HCT116 (cell line): Measurements from ENCODE around the gene TBX3. TPM values are rescaled to one million over a fixed set of nuclear protein-coding genes. Genes with fewer than 3 reads are reported as not detected.

Experiments used
- ATAC-seq: fragments of 200-7000 bp; cut with Tn5 transposase; 2 replicates; pipeline ENCODE4 v1.9.1; 2020; ENCODE audit warnings: mild to moderate bottlenecking, moderate library complexity
- BruUV-seq: library from RNA; stranded (reverse); fragments of 400-500 nt; replicated peaks from 2 replicates; lab custom pipeline; 2021; lab: Mats Ljungman, UMichigan
- CTCF ChIA-PET: fragments of 300-600 bp; sonication (Branson Sonifier 250); formaldehyde crosslinking; loops from one replicate; lab custom pipeline; 2021; ENCODE audit warnings: antibody characterized with exemption; lab: Charles Lee
- POLR2A ChIA-PET: fragments of 300-600, 350-600 bp; sonication (Branson Sonifier 250); formaldehyde crosslinking; loops from one replicate; lab custom pipeline; 2021; ENCODE audit warnings: antibody characterized with exemption; lab: Charles Lee
- RAD21 ChIA-PET, 2 experiments: fragments of 300-600 bp; sonication (Branson Sonifier 250); formaldehyde crosslinking; loops; one replicate each; lab custom pipeline; 2023; ENCODE audit warnings: low total read pairs in 2 of 2; ENCODE audit not compliant: uncharacterized antibody in 2 of 2, unreplicated experiment in 2 of 2, low non-redundant PET in 1 of 2; lab: Charles Lee
- DNase-seq: peaks from one replicate; pipeline ENCODE4 v3.0.0-alpha.2; 2010; ENCODE audit warnings: low read depth, low spot score
- H2AFZ ChIP-seq: fragments of 200-600 bp; shearing (Covaris generic), sonication (generic); 2 replicates; pipeline ENCODE4 v1.6.1; 2017; ENCODE audit warnings: low read depth, mixed run types, mixed read lengths, antibody characterized with exemption, low read length; ENCODE audit not compliant: poor library complexity, severe bottlenecking
- H3K27ac ChIP-seq: 2 replicates; pipeline ENCODE4 v1.5.1; 2012; ENCODE audit warnings: low read depth, low read length
- H3K27me3 ChIP-seq: fragments of 200-600 bp; sonication (generic); 2 replicates; pipeline ENCODE4 v1.6.1; 2016; ENCODE audit warnings: mixed run types, low read length, mixed read lengths; ENCODE audit not compliant: insufficient read depth
- H3K36me3 ChIP-seq, 2 experiments: fragments of 200-500 bp in 1 of 2; fragments of 200-600 bp in 1 of 2; sonication (Bioruptor generic) in 1 of 2; sonication (generic) in 1 of 2; 2 replicates each; pipeline versions ENCODE4 v1.5.1 to v1.6.1; 2014 to 2016; ENCODE audit warnings: low read length in 2 of 2, inconsistent platforms in 1 of 2, mixed read lengths in 1 of 2, mixed run types in 1 of 2; ENCODE audit not compliant: insufficient read depth in 2 of 2, control insufficient read depth in 1 of 2
- H3K4me1 ChIP-seq, 2 experiments: fragments of 200-600 bp in 1 of 2; sonication (generic) in 1 of 2; 2 replicates each; pipeline versions ENCODE4 v1.5.1 to v1.6.1; 2012 to 2017; ENCODE audit warnings: low read length in 2 of 2, inconsistent platforms in 1 of 2, mild to moderate bottlenecking in 1 of 2, mixed read lengths in 1 of 2, mixed run types in 1 of 2, moderate library complexity in 1 of 2; ENCODE audit not compliant: insufficient read depth in 2 of 2, control insufficient read depth in 1 of 2
- H3K4me2 ChIP-seq: fragments of 200-600 bp; sonication (generic); 2 replicates; pipeline ENCODE4 v1.6.1; 2017; ENCODE audit warnings: mixed run types, low read length, mixed read lengths
- H3K4me3 ChIP-seq, 2 experiments: fragments of 200-600 bp in 1 of 2; sonication (generic) in 1 of 2; replicated peaks in 1 of 2; 2 replicates each; pipeline ENCODE4 v1.5.1; 2011 to 2016; ENCODE audit warnings: low read length in 2 of 2, control low read depth in 1 of 2, low read depth in 1 of 2, mild to moderate bottlenecking in 1 of 2, mixed read lengths in 1 of 2, mixed run types in 1 of 2
- H3K79me2 ChIP-seq: fragments of 200-600 bp; sonication (generic); 2 replicates; pipeline ENCODE4 v1.6.1; 2017; ENCODE audit warnings: mild to moderate bottlenecking, mixed run types, low read length, moderate library complexity, mixed read lengths; ENCODE audit not compliant: insufficient read depth
- H3K9ac ChIP-seq: fragments of 200-600 bp; sonication (generic); 2 replicates; pipeline ENCODE4 v1.6.1; 2016; ENCODE audit warnings: low read length, mixed read lengths
- H3K9me2 ChIP-seq: fragments of 200-600 bp; sonication (generic), shearing (Covaris generic); 2 replicates; pipeline ENCODE4 v1.6.1; 2017; ENCODE audit warnings: mixed run types, mild to moderate bottlenecking, moderate library complexity; ENCODE audit not compliant: insufficient read depth
- H3K9me3 ChIP-seq, 2 experiments: fragments of 200-500 bp in 1 of 2; fragments of 200-600 bp in 1 of 2; sonication (Bioruptor generic) in 1 of 2; sonication (generic) in 1 of 2; 2 replicates each; pipeline ENCODE4 v1.6.1; 2014 to 2017; ENCODE audit warnings: low read length in 2 of 2, mixed read lengths in 2 of 2, inconsistent platforms in 1 of 2, low read depth in 1 of 2, mild to moderate bottlenecking in 1 of 2, mixed run types in 1 of 2, moderate library complexity in 1 of 2; ENCODE audit not compliant: control insufficient read depth in 1 of 2, insufficient read depth in 1 of 2
- H4K20me1 ChIP-seq: fragments of 200-600 bp; sonication (generic), shearing (Covaris generic); 2 replicates; pipeline ENCODE4 v1.6.1; 2017; ENCODE audit warnings: mixed run types, mild to moderate bottlenecking, moderate library complexity; ENCODE audit not compliant: insufficient read depth
- CBX3 ChIP-seq: IDR thresholded peaks from 2 replicates; pipeline ENCODE4 v1.6.1; 2012; ENCODE audit warnings: low read depth
- CEBPB ChIP-seq: IDR thresholded peaks from 2 replicates; pipeline ENCODE4 v1.6.1; 2012; ENCODE audit warnings: low read depth
- EGR1 ChIP-seq: IDR thresholded peaks from 2 replicates; pipeline ENCODE4 v1.6.1; 2012; ENCODE audit warnings: low read depth
- EZH2 ChIP-seq: fragments of 200-600 bp; sonication (generic); IDR thresholded peaks from 2 replicates; pipeline ENCODE4 v1.6.1; 2017; ENCODE audit warnings: antibody characterized with exemption, mixed run types
- EZH2phosphoT487 ChIP-seq: fragments of 200-600 bp; IDR thresholded peaks from 2 replicates; pipeline ENCODE4 v1.6.1; 2018; ENCODE audit warnings: antibody characterized with exemption, borderline replicate concordance
- FOSL1 ChIP-seq: IDR thresholded peaks from 2 replicates; pipeline ENCODE4 v1.6.1; 2012; ENCODE audit warnings: low read depth
- JUND ChIP-seq: IDR thresholded peaks from 2 replicates; pipeline ENCODE4 v1.6.1; 2012
- MAX ChIP-seq: IDR thresholded peaks from 2 replicates; pipeline ENCODE4 v1.6.1; 2012
- POLR2A ChIP-seq: IDR thresholded peaks from 2 replicates; pipeline ENCODE4 v1.7.0; 2011; ENCODE audit warnings: borderline replicate concordance; ENCODE audit not compliant: insufficient read depth, insufficient read length; ENCODE audit errors: extremely low read depth
- RAD21 ChIP-seq: IDR thresholded peaks from 2 replicates; pipeline ENCODE4 v1.6.1; 2012; ENCODE audit warnings: low read depth, mild to moderate bottlenecking
- SP1 ChIP-seq: IDR thresholded peaks from 2 replicates; pipeline ENCODE4 v1.6.1; 2012; ENCODE audit warnings: low read depth
- SRF ChIP-seq: IDR thresholded peaks from 2 replicates; pipeline ENCODE4 v1.6.1; 2012; ENCODE audit warnings: low read depth
- TCF7L2 ChIP-seq: IDR thresholded peaks from 2 replicates; pipeline ENCODE4 v1.7.0; 2011; ENCODE audit warnings: borderline replicate concordance, inconsistent platforms; ENCODE audit not compliant: insufficient read depth, insufficient read length; ENCODE audit errors: extremely low read depth
- ZFX ChIP-seq: fragments of 450-650 bp; IDR thresholded peaks from 2 replicates; pipeline ENCODE4 v1.6.1; 2017
- ZNF274 ChIP-seq: fragments of 200-500 bp; sonication (Bioruptor generic); IDR thresholded peaks from 2 replicates; pipeline ENCODE4 v1.6.1; 2014; ENCODE audit warnings: mild to moderate bottlenecking, low read depth, low read length, inconsistent platforms
- intact Hi-C: fragments of 100-400 bp; cut with micrococcal nuclease; formaldehyde crosslinking; loops from 2 replicates; pipeline ENCODE4 v1.10.0; 2022
- total RNA-seq: library from RNA; stranded (reverse); gene quantifications from one replicate; pipeline ENCODE4 v1.2.1, GENCODE V29; 2021; ENCODE audit not compliant: unreplicated experiment
- TF ChIP-seq, protein P1 (sequence below), 3 experiments: fragments of 200-600 bp in 1 of 3; sonication (generic) in 1 of 3; IDR thresholded peaks in 2 of 3; conservative IDR thresholded peaks in 1 of 3; 2 replicates each; pipeline ENCODE4 v1.5.1; 2012 to 2017; ENCODE audit warnings: low read depth in 2 of 3, low read length in 2 of 3, antibody characterized with exemption in 1 of 3, borderline replicate concordance in 1 of 3, control low read depth in 1 of 3, mild to moderate bottlenecking in 1 of 3, mixed read lengths in 1 of 3, mixed run types in 1 of 3, moderate library complexity in 1 of 3; ENCODE audit not compliant: insufficient read depth in 1 of 3
- TF ChIP-seq, protein P2 (sequence below): IDR thresholded peaks from 2 replicates; pipeline ENCODE4 v1.6.1; 2011; ENCODE audit warnings: mild to moderate bottlenecking, low read length, moderate library complexity; ENCODE audit not compliant: insufficient replicate concordance; ENCODE audit errors: extremely low read depth

TBX3 gene
- total RNA-seq, 1 experiment from 2014 or later = 12.8 TPM

DNA sequence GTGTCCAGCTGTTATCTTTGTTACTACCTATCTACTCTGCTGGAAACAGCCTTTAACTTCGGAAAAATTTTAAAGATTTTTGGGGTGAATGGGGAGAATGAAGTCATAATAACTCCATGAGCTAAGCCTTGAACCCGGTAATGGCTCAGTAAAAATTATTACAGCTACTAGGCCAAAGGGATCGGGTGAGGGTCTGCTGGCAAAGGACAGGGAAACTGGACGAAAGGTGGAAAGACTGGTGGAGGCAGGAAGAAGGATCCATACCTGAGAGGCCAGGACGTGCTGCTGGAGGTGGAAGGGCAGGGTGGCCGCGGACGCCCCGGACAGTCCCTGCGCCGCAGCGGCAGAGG is 10.1 kb downstream of the TBX3 start:
- H3K4me1 ChIP-seq = no peaks in the 10 kb centered on the region
- no peak overlapping the region for H2AFZ ChIP-seq
- POLR2A ChIA-PET = interaction anchor here (1.2 kb wide), 1 partner anchor 10 kb away, joined by 3 read pairs; the partner anchor contains the start of gene TBX3
- DNase-seq = no peak
- H3K27me3 ChIP-seq = no peaks in the 10 kb centered on the region
- no peaks in the 10 kb centered on the region for H4K20me1 ChIP-seq
- peaks cover 3 to 16% of the 10 kb centered on the region in 2 experiments; a peak in 2 of 4 replicates for H3K36me3 ChIP-seq
- no peak overlapping the region for H3K9ac ChIP-seq
- TF ChIP-seq SRF (no peak), CEBPB (no peak), RAD21 (no peak), ZFX (no peak)
- no peaks in the 10 kb centered on the region for H3K9me3 ChIP-seq
- CTCF ChIA-PET = no interaction called here
- no peaks in the 10 kb centered on the region for H3K9me2 ChIP-seq
- no peak overlapping the region for H3K4me2 ChIP-seq
- H3K4me3 ChIP-seq = no peak overlapping the region
- intact Hi-C loops = no loop called here
- no peaks in the 10 kb centered on the region for H3K79me2 ChIP-seq
- RAD21 ChIA-PET = no interaction called here
- no TSS peak for BruUV-seq
- ATAC-seq = no peak
- H3K27ac ChIP-seq = no peak overlapping the region

DNA sequence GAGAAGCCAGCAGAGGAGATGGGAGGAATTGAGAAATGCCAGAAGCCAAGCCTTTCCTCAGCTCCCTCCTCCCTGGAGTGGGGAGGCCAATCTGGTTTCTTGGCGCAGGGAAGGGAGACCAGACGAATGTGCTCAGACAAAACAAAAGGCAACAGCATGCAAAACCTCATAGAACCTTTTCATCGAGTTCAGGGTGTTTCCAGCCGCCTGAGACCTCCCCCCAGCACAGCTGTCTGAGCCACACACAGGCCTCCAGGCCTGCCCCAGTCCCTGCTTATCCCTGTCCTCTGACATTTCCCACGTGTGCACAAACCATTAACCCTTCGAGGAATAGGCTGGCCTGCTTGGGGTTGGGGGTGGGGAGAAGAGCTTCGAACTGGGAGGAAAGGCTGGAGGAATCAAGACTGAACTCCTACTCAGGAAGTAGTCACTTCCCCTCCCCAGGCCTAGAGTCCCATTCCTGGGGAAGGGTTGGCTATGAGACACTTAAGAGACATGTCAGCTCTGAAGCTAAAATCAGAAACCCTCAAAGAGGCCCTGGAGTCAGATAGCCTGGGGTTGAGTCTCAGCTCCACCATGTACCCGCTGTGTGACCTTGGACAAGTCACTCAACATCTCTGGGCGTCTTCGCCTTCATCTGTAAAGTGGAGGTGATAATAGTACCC is 10.7 kb downstream of the TBX3 start:
- Histone ChIP-seq H3K4me1 (peaks cover 0 to 5% of the 10 kb centered on the region in 2 experiments; a peak in 2 of 4 replicates), H3K79me2 (no peaks in the 10 kb centered on the region), H3K4me2 (no peak overlapping the region), H3K9me2 (no peaks in the 10 kb centered on the region), H3K9me3 (no peaks in the 10 kb centered on the region), H2AFZ (no peak overlapping the region), H3K4me3 (no peak overlapping the region), H3K36me3 (peaks cover 3 to 16% of the 10 kb centered on the region in 2 experiments; a peak in 2 of 4 replicates), H3K27me3 (no peaks in the 10 kb centered on the region), H3K27ac (no peak overlapping the region), H3K9ac (no peak overlapping the region), H4K20me1 (no peaks in the 10 kb centered on the region)
- ChIA-PET CTCF (no interaction called here), RAD21 (no interaction called here), POLR2A (interaction anchor here (1.2 kb wide), 1 partner anchor 11 kb away, joined by 3 read pairs; the partner anchor contains the start of gene TBX3)
- no TSS peak for BruUV-seq
- no peak for ATAC-seq
- DNase-seq = no peak
- intact Hi-C loops = no loop called here
- TF ChIP-seq JUND (no peak), CEBPB (no peak), CBX3 (no peak), POLR2A (no peak), EZH2 (no peak), SP1 (no peak), EZH2phosphoT487 (no peak), MAX (no peak), RAD21 (no peak), TCF7L2 (no peak), FOSL1 (no peak), SRF (no peak), EGR1 (no peak), ZFX (no peak), ZNF274 (no peak)
- TF ChIP-seq, protein P1, sequence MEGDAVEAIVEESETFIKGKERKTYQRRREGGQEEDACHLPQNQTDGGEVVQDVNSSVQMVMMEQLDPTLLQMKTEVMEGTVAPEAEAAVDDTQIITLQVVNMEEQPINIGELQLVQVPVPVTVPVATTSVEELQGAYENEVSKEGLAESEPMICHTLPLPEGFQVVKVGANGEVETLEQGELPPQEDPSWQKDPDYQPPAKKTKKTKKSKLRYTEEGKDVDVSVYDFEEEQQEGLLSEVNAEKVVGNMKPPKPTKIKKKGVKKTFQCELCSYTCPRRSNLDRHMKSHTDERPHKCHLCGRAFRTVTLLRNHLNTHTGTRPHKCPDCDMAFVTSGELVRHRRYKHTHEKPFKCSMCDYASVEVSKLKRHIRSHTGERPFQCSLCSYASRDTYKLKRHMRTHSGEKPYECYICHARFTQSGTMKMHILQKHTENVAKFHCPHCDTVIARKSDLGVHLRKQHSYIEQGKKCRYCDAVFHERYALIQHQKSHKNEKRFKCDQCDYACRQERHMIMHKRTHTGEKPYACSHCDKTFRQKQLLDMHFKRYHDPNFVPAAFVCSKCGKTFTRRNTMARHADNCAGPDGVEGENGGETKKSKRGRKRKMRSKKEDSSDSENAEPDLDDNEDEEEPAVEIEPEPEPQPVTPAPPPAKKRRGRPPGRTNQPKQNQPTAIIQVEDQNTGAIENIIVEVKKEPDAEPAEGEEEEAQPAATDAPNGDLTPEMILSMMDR (IDR thresholded peaks at IDR 0.05 in 2 of 3, conservative IDR thresholded peaks at IDR 0.05 in 1 of 3; ENCODE audit: borderline replicate concordance in 1 of 3, insufficient read depth in 1 of 3, low read depth in 2 of 3, low read length in 2 of 3) = no peak
- TF ChIP-seq, protein P2, sequence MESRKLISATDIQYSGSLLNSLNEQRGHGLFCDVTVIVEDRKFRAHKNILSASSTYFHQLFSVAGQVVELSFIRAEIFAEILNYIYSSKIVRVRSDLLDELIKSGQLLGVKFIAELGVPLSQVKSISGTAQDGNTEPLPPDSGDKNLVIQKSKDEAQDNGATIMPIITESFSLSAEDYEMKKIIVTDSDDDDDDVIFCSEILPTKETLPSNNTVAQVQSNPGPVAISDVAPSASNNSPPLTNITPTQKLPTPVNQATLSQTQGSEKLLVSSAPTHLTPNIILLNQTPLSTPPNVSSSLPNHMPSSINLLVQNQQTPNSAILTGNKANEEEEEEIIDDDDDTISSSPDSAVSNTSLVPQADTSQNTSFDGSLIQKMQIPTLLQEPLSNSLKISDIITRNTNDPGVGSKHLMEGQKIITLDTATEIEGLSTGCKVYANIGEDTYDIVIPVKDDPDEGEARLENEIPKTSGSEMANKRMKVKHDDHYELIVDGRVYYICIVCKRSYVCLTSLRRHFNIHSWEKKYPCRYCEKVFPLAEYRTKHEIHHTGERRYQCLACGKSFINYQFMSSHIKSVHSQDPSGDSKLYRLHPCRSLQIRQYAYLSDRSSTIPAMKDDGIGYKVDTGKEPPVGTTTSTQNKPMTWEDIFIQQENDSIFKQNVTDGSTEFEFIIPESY = no peak
